Central memory CD8-positive, alpha-beta T cell (primary cell): ENCODE measurements around the gene MRGPRX1.

ENCODE experiments used
- ATAC-seq: fragments of 150-1000 bp; cut with Tn5 transposase; replicated peaks from 2 replicates; pipeline ENCODE4 v1.10.0; 2022; ENCODE audit warnings: mild to moderate bottlenecking, moderate FRiP score, moderate number of reproducible peaks; ENCODE audit not compliant: poor library complexity, severe bottlenecking; ENCODE audit errors: extremely low read depth
- DNase-seq, 2 donors: peaks; one replicate each; pipeline ENCODE4 v3.0.0; 2021; ENCODE audit warnings: low spot score in 2 of 2
- H3K27ac Mint-ChIP-seq: one replicate; pipeline ENCODE4 v1.8.0; 2022; ENCODE audit warnings: low read depth, mild to moderate bottlenecking, moderate library complexity, mixed read lengths
- H3K27me3 Mint-ChIP-seq: one replicate; pipeline ENCODE4 v1.8.0; 2022; ENCODE audit warnings: mixed read lengths
- H3K36me3 Mint-ChIP-seq: one replicate; pipeline ENCODE4 v1.8.0; 2022; ENCODE audit warnings: mild to moderate bottlenecking, moderate library complexity, mixed read lengths; ENCODE audit not compliant: insufficient read depth
- H3K4me1 Mint-ChIP-seq: one replicate; pipeline ENCODE4 v1.8.0; 2022; ENCODE audit warnings: mixed read lengths
- H3K4me3 Mint-ChIP-seq: one replicate; pipeline ENCODE4 v1.8.0; 2022; ENCODE audit warnings: mild to moderate bottlenecking, moderate library complexity, mixed read lengths
- H3K9me3 Mint-ChIP-seq: one replicate; pipeline ENCODE4 v1.8.0; 2022; ENCODE audit warnings: mixed read lengths

The MRGPRX1 gene

GRCh38 chr11:18939314-18939713 is at the start of gene MRGPRX1:
TSS of gene MRGPRX1 (minus strand) at chr11:18939414. CDS start at chr11:18934784, 4,630 bp downstream.
- Mint-ChIP-seq H3K4me3 (no peak within 1 kb of the TSS), H3K27me3 (peaks cover 30% of the 10 kb centered on the region), H3K27ac (no peak within 1 kb of the TSS), H3K9me3 (no peaks in the 10 kb centered on the region), H3K4me1 (no peaks in the 10 kb centered on the region), H3K36me3 (no peaks in the 10 kb centered on the region)
- DNase-seq (no peak), ATAC-seq (no peak)

- no peaks in the 10 kb centered on the region for H3K4me1 Mint-ChIP-seq
- H3K4me3 Mint-ChIP-seq = no peak overlapping the region
- ATAC-seq = no peak
- H3K36me3 Mint-ChIP-seq = no peaks in the 10 kb centered on the region
- no peaks in the 10 kb centered on the region for H3K9me3 Mint-ChIP-seq
- peaks cover 65% of the 10 kb centered on the region for H3K27me3 Mint-ChIP-seq
- H3K27ac Mint-ChIP-seq = no peak overlapping the region
- no peak for DNase-seq
These were observed 48.4 kb upstream of the MRGPRX1 start for GRCh38 chr11:18987454-18988231.

DNA sequence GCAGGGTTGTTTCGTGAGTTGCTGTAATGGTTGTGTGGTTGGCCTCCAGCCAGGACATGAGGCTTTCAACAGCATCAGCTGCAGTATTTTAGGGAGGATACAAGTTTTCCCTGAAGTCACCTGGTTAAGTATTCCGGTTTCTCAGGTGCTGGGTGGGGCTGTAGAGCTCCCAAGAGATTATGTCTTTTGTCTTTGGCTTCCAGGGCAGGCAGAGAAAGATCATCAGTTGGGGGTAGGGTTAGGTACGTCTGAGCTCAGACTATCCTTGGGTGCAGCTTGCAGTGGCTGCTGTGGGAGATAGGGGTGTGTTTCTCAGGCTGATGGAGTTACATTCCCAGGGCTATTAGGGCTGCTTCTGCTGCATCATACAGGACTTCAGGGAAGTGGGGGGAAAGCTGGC is 47.5 kb upstream of the MRGPRX1 start:
- Mint-ChIP-seq H3K9me3 (no peaks in the 10 kb centered on the region), H3K36me3 (no peaks in the 10 kb centered on the region)

DNA sequence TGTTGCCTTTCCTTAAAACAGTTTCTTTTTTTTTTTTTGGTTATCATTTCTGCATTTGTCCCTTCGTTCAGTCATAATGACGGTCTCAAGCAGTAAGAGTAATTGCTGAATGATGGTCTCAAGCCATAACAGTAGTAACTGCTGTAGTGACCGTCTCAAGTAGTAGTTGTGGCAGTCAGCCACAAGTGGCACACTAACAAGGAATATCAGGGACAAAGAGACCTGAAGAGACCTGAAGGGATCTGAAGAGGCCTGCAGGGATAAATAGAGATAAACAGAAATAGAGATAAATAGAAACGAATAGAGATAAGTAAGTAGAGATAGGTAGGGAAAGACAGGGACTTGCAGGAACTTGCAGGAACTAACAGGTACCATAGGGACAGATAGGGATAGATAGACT is 42.7 kb upstream of the MRGPRX1 start:
- ATAC-seq (no peak), DNase-seq (no peak)
- Mint-ChIP-seq H3K36me3 (no peaks in the 10 kb centered on the region), H3K27ac (no peak overlapping the region), H3K27me3 (peaks cover 44% of the 10 kb centered on the region), H3K4me1 (no peaks in the 10 kb centered on the region), H3K4me3 (no peak overlapping the region), H3K9me3 (no peaks in the 10 kb centered on the region)

More for the DNA sequence above, 47.5 kb upstream of the MRGPRX1 start:
- DNase-seq (no peak), ATAC-seq (no peak)
- H3K27ac Mint-ChIP-seq = no peak overlapping the region
- H3K4me3 Mint-ChIP-seq = no peak overlapping the region
- no peaks in the 10 kb centered on the region for H3K4me1 Mint-ChIP-seq
- H3K27me3 Mint-ChIP-seq = peaks cover 64% of the 10 kb centered on the region

DNA sequence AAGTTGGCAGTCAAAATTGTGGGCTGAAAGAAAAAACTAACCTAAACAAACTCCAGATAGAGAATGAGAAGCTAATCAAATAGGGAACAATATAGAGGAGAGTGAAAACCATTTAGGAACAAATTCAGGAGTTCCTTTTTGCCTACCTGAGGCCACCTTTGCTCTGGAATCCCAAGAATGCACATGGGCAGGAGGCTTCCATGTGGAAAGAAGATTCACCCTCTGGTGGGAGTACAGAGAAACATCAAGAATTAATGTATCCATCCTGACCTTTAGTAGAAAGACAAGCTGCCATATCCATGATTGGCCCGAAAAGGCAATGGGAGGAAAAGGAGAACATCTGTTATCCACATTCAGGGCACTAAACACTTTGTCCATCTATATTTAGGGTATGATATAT is 35.0 kb upstream of the MRGPRX1 start:
- ATAC-seq (no peak), DNase-seq (no peak)
- Mint-ChIP-seq H3K4me1 (no peaks in the 10 kb centered on the region), H3K36me3 (no peaks in the 10 kb centered on the region), H3K27me3 (peaks cover 11% of the 10 kb centered on the region), H3K4me3 (no peak overlapping the region), H3K9me3 (no peaks in the 10 kb centered on the region), H3K27ac (no peak overlapping the region)

DNA sequence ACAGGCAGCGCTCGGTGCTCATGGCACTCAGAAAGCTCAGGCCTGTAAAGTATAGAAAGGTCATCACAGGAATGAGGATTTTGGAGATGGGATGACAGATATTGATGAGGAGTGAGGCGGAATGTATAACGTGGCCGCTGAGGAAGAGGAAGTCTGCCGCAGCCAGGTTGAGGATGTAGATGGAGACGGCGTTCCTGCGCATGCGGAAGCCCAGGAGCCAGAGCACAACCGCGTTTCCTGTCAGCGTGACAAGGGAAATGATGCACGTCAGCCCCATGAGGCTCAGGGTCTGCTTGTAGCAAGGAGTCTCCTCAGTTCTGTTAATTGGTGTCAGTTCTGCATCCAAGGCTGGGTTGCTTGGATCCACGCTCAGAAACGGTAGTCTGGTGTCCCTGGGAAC is 33.1 kb upstream of the MRGPRX1 start:
- ATAC-seq (no peak), DNase-seq (no peak)
- no peaks in the 10 kb centered on the region for H3K36me3 Mint-ChIP-seq
- peaks cover 19% of the 10 kb centered on the region for H3K27me3 Mint-ChIP-seq
- H3K27ac Mint-ChIP-seq = no peak overlapping the region
- H3K4me1 Mint-ChIP-seq = no peaks in the 10 kb centered on the region
- H3K9me3 Mint-ChIP-seq = no peaks in the 10 kb centered on the region
- no peak overlapping the region for H3K4me3 Mint-ChIP-seq

DNA sequence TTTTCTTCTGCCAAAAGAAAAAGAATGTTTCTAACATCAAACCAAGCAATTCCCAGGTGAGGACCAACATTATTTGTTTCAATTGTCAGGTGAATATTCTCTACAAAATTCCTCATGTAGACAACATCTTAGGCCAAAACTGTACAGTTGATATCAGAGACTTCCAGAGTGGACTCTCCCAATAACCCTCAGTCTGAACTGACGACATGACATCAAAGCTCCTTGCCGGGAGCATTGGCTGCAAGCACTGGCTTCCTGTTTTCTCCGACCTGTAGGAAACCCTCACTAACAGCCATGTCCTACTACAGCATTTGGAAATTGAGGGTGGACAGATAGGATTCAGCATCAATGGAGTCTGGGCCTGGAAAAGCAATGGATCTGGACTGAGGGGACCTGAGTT is 30.5 kb upstream of the MRGPRX1 start:
- Mint-ChIP-seq H3K27ac (no peak overlapping the region), H3K27me3 (peaks cover 37% of the 10 kb centered on the region), H3K9me3 (no peaks in the 10 kb centered on the region), H3K4me3 (no peak overlapping the region), H3K36me3 (no peaks in the 10 kb centered on the region), H3K4me1 (no peaks in the 10 kb centered on the region)
- no peak for ATAC-seq
- no peak for DNase-seq

DNA sequence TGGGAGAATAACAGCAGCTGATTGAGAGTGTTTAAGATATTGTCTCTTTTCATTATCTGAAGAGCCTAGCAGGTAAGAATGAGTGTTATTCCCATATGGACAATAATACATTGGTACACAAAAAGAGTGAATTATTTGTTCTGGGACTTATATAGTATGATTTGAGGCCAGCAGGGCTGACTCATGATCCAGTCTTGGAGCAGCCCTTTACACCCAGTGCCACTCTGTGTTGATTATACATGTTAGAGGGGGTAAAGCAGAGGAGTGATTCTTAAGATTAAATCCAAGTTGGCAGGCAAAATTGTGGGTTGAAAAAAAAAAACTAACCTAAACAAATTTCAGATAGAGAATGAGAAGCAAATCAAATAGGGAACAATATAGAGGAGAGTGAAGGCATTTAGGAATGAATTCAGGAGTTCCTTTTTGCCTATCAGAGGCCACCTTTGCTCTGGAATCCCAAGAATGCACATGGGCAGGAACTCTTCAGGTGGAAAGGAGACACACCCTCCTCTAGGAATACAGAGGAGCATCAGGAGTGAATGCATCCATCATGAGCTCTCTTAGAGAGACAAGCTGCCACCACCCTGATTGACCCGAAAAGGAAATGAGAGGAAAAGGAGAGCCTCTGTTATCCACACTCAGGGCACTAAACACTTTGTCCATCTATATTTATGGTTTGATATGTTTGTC is 19.2 kb upstream of the MRGPRX1 start:
- H3K36me3 Mint-ChIP-seq = no peaks in the 10 kb centered on the region
- no peak overlapping the region for H3K27ac Mint-ChIP-seq

DNA sequence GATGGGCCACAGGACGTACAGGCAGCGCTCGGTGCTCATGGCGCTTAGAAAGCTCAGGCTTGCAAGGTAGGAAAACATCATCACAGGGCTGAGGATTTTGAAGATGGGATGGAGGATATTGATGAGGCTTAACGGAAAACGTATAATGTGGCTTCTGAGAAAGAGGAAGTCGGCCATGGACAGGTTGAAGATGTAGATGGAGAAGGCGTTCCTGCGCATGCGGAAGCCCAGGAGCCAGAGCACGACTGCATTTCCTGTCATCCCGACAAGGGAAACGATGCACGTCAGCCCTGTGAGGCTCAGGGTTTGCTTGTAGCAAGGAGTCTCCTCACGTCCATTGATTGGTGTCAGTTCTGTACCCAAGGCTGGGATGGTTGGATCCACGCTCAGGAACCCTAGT is 17.4 kb upstream of the MRGPRX1 start:
- peaks cover 37% of the 10 kb centered on the region for H3K27me3 Mint-ChIP-seq

More for the DNA sequence above, 19.2 kb upstream of the MRGPRX1 start:
- no peak for ATAC-seq
- Mint-ChIP-seq H3K27me3 (peaks cover 37% of the 10 kb centered on the region), H3K4me1 (no peaks in the 10 kb centered on the region), H3K4me3 (no peak overlapping the region), H3K9me3 (peaks cover 5% of the 10 kb centered on the region)
- no peak for DNase-seq

DNA sequence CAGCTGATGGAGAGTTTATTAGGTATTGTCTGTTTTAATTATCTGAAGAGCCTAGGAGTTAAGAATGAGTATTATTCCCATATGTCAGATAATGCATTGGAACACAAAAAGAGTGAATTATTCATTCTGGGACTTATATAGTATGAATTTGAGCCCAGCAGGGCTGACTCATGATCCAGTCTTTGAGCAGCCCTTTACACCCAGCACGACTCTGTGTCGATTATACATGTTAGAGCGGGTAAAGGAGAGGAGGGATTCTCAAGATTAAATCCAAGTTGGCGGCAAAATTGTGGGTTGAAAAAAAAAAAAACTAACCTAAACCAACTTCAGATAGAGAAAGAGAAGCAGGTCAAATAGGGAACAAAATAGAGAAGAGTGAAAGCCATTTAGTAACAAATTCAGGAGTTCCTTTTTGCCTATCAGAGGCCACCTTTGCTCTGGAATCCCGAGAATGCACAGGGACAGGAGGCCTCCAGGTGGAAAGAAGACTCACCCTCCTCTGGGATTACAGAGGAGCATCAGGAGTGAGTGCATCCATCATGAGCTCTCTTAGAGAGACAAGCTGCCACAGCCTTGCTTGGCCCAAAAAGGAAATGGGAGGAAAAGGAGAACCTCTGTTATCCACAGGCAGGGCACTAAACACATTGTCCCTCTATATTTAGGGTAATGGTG is 3.1 kb downstream of the MRGPRX1 start:
- Mint-ChIP-seq H3K9me3 (no peaks in the 10 kb centered on the region), H3K27me3 (peaks cover 28% of the 10 kb centered on the region), H3K4me1 (no peaks in the 10 kb centered on the region), H3K4me3 (no peak overlapping the region), H3K27ac (no peak overlapping the region), H3K36me3 (no peaks in the 10 kb centered on the region)
- ATAC-seq (no peak), DNase-seq (no peak)

More for the DNA sequence above, 17.4 kb upstream of the MRGPRX1 start:
- DNase-seq (no peak), ATAC-seq (no peak)
- Mint-ChIP-seq H3K27ac (no peak overlapping the region), H3K4me1 (no peaks in the 10 kb centered on the region), H3K4me3 (no peak overlapping the region), H3K36me3 (no peaks in the 10 kb centered on the region), H3K9me3 (peaks cover 5% of the 10 kb centered on the region)

DNA sequence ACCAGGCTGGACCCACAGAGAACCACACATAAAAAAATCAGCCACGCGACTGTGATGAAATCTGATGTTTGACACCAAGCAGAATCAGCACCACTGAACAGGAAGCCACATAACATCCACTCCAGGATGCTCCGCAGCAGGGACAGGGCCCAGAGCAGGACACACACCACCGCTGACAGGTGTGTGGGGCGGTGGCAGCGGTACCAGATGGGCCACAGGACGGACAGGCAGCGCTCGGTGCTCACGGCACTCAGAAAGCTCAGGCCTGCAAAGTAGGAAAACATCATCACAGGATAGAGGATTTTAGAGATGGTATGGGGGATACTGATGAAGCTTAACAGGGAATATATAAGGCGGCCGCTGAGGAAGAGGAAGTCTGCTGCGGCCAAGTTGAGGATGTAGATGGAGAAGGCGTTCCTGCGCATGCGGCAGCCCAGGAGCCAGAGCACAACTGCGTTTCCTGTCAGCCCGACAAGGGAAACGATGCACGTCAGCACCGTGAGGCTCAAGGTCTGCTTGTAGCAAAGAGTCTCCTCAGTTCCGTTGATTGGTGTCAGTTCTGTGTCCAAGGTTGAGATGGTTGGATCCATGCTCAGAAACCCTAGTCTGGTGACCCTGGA is 4.9 kb downstream of the MRGPRX1 start:
- DNase-seq (no peak), ATAC-seq (no peak)
- Mint-ChIP-seq H3K9me3 (no peaks in the 10 kb centered on the region), H3K36me3 (no peaks in the 10 kb centered on the region), H3K27ac (no peak overlapping the region), H3K27me3 (peaks cover 40% of the 10 kb centered on the region), H3K4me1 (no peaks in the 10 kb centered on the region), H3K4me3 (no peak overlapping the region)

- H3K27me3 Mint-ChIP-seq = peaks cover 33% of the 10 kb centered on the region
- ATAC-seq (no peak), DNase-seq (no peak)
- no peaks in the 10 kb centered on the region for H3K36me3 Mint-ChIP-seq
- no peak overlapping the region for H3K4me3 Mint-ChIP-seq
- no peak overlapping the region for H3K27ac Mint-ChIP-seq
- H3K4me1 Mint-ChIP-seq = no peaks in the 10 kb centered on the region
- peaks cover 5% of the 10 kb centered on the region for H3K9me3 Mint-ChIP-seq
These were observed 11.5 kb downstream of the MRGPRX1 start for GRCh38 chr11:18927550-18928322.
